Right atrium auricular region (tissue), 2 donors: ENCODE data around the gene SYNDIG1. TPM values are rescaled to one million over a fixed set of nuclear protein-coding genes. Genes with fewer than 3 reads are reported as not detected.

Experiments used
- DNase-seq: peaks from one replicate; pipeline ENCODE4 v3.0.0-alpha.2; 2019; ENCODE audit warnings: low spot score
- H3K27ac ChIP-seq, 2 donors: fragments of 200-600 bp; sonication (generic); 1 replicate in 1 of 2; 2 replicates in 1 of 2; pipeline ENCODE4 v1.5.1; 2016 to 2019
- H3K27me3 ChIP-seq, 2 donors: fragments of 200-600 bp; sonication (generic); one replicate each; pipeline versions ENCODE4 v1.5.1 to v1.6.0; 2017 to 2019
- H3K36me3 ChIP-seq: fragments of 200-600 bp; sonication (generic); one replicate; pipeline ENCODE4 v1.5.1; 2016
- H3K4me1 ChIP-seq, 2 donors: fragments of 200-600 bp; sonication (generic); one replicate each; pipeline versions ENCODE4 v1.5.1 to v1.6.0; 2017 to 2019
- H3K4me3 ChIP-seq, 2 donors: fragments of 200-600 bp; sonication (generic); 1 replicate in 1 of 2; 2 replicates in 1 of 2; pipeline ENCODE4 v1.5.1; 2017 to 2019; ENCODE audit warnings: mild to moderate bottlenecking in 1 of 2, moderate library complexity in 1 of 2
- H3K9me3 ChIP-seq, 2 donors: fragments of 200-600 bp; sonication (generic); one replicate each; pipeline ENCODE4 v1.5.1; 2019
- total RNA-seq, 2 donors: library from RNA; depleted of rRNA; stranded (reverse); fragments of >200 nt; gene quantifications; one replicate each; pipeline ENCODE4 v1.1.0, GENCODE V29; 2016
- TF ChIP-seq, protein P1 (sequence below), 2 donors: fragments of 200-600 bp; sonication (generic); IDR thresholded peaks; one replicate each; pipeline ENCODE4 v1.5.1; 2019; ENCODE audit warnings: antibody characterized with exemption in 2 of 2

Gene SYNDIG1
- total RNA-seq, 2 donors from 2014 or later: 21.7 to 38.1 TPM

DNA sequence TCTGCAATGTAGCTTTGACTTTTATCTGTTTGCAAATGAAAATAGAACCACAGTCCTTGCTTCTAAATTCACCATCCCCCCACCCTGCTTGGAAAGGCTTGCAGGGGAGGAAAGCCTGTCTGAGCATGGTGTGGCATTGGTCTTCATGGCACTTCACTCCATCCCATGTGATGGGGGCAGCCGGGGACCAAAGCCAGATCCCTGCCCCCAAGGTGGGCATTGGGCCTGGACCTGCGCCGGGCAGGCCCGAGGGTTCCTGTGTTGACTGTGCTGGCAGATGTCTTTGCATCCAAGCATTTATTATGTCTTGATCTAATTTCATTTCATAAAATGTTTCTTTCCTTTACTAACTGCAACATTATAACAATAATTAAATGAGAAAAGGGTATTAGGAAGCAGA is 120.0 kb downstream of the SYNDIG1 start:
- no peaks in the 10 kb centered on the region for H3K4me1 ChIP-seq
- H3K9me3 ChIP-seq: no peaks in the 10 kb centered on the region
- TF ChIP-seq, protein P1, sequence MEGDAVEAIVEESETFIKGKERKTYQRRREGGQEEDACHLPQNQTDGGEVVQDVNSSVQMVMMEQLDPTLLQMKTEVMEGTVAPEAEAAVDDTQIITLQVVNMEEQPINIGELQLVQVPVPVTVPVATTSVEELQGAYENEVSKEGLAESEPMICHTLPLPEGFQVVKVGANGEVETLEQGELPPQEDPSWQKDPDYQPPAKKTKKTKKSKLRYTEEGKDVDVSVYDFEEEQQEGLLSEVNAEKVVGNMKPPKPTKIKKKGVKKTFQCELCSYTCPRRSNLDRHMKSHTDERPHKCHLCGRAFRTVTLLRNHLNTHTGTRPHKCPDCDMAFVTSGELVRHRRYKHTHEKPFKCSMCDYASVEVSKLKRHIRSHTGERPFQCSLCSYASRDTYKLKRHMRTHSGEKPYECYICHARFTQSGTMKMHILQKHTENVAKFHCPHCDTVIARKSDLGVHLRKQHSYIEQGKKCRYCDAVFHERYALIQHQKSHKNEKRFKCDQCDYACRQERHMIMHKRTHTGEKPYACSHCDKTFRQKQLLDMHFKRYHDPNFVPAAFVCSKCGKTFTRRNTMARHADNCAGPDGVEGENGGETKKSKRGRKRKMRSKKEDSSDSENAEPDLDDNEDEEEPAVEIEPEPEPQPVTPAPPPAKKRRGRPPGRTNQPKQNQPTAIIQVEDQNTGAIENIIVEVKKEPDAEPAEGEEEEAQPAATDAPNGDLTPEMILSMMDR (IDR thresholded peaks at IDR 0.05): no peak
- H3K36me3 ChIP-seq: no peaks in the 10 kb centered on the region
- H3K27me3 ChIP-seq: no peaks in the 10 kb centered on the region
- DNase-seq: peak; percentile 30
- H3K4me3 ChIP-seq: no peak overlapping the region
- no peak overlapping the region for H3K27ac ChIP-seq

DNA sequence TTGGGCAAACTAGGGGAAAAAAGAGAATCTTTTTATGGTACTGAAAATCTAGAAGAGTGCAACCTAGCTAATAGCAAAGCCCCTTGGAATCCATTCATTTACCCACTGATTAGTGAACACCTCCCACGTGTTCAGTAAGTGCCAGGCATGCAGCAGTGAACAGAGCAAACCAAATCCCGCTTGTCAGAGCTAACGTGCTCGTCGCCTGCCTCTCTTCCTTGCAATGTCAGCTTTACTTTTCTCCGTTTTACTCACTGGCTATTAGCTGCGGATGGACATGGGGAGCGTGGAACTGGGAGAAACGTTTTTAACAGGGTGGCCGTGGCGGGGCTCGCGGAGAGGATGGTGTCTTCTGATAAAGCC is 120.4 kb downstream of the SYNDIG1 start:
- Histone ChIP-seq H3K4me1 (no peaks in the 10 kb centered on the region), H3K36me3 (no peaks in the 10 kb centered on the region), H3K27me3 (no peaks in the 10 kb centered on the region), H3K27ac (no peak overlapping the region), H3K9me3 (no peaks in the 10 kb centered on the region), H3K4me3 (no peak overlapping the region)
- TF ChIP-seq, protein P1 (IDR thresholded peaks at IDR 0.05): no peak
- no peak for DNase-seq

DNA sequence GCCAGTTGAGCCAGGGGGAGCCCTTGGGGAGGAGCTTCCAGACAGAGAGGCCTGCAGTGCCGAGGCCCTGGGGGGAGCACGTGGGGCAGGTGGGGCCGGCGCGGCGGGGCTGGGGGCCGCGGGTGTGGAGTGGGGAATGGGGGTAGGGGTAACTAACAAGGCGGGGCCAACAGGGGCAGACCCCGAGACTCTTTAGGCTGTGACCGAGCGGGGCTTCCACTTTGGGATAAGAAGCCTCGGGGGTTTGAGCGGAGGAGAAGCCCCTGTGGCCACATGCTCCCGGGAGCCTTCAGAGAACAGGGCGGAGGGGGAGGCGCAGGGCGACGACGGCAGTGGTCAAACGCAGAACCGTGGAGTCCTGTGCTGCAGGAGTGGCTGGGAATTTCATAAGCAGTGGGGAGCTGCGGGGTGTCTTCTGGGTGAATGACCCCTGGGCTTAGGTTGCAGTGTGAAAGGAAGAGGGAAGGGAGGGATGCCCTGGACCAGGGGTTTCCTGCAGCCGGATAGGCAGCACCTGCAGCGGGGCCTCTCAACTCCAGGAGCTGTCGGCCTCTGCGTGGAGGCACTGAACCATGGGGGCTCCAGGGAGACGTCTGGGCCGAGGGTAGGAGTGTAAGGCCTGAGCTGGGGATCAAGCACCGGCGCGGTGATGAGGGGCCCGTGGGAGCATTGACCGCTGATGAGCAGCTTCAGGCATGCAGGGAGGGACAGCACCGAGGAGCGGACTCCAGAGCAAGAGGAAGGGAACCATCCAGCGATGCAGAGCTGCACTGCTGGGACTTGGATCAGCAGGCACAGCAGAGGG is 121.0 kb downstream of the SYNDIG1 start:
- no peak for DNase-seq

DNA sequence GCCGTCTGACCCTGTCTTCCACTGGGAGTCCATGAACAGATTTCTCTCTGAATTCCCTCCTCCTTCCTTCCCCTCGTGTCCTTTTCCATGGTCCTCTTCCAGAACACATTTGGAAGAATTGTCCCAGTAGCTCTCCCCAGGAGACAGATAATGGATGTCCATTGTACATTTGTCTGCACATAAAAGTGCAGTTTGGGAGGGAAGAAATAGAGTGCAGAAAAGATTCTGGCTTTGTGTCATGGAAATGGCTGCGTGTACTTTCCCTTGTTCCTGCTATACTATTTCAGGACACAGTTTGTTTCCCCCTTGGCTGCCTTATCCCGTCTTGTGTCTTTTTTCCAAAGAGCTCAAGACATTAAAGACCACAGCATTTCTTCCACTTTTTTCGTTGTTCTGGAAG is 127.6 kb downstream of the SYNDIG1 start:
- no peaks in the 10 kb centered on the region for H3K27me3 ChIP-seq
- DNase-seq: no peak
- H3K36me3 ChIP-seq: no peaks in the 10 kb centered on the region
- TF ChIP-seq, protein P1 (IDR thresholded peaks at IDR 0.05): no peak
- peaks cover 0 to 7% of the 10 kb centered on the region in 2 donors for H3K9me3 ChIP-seq
- H3K4me3 ChIP-seq: no peak overlapping the region
- H3K4me1 ChIP-seq: no peaks in the 10 kb centered on the region
- no peak overlapping the region for H3K27ac ChIP-seq

More for the DNA sequence above, 121.0 kb downstream of the SYNDIG1 start:
- Histone ChIP-seq H3K9me3 (no peaks in the 10 kb centered on the region), H3K4me3 (no peak overlapping the region), H3K4me1 (no peaks in the 10 kb centered on the region), H3K36me3 (no peaks in the 10 kb centered on the region), H3K27ac (no peak overlapping the region), H3K27me3 (no peaks in the 10 kb centered on the region)
- TF ChIP-seq, protein P1 (IDR thresholded peaks at IDR 0.05): no peak

DNA sequence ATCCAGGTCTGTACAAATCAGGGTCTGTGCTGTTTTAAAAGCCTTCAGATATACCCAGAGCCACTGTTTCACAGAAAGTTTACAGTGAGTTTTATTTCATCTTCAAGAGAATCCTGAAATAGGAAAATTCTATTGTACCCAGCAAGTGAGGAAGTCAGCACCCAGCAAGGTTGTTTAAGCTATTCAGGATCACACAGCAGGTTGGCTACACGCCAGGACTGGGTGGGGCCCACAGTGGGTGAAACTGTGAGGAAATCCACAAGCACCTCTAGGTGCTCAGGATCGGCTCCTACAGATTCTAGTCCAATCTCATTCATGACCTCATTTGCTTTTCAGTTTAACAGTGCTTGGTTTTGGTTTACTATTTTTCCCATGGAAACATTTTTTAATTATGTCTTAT is 128.9 kb downstream of the SYNDIG1 start:
- no peak overlapping the region for H3K27ac ChIP-seq
- no peak for DNase-seq

More for the DNA sequence above, 128.9 kb downstream of the SYNDIG1 start:
- Histone ChIP-seq H3K4me1 (no peaks in the 10 kb centered on the region), H3K27me3 (no peaks in the 10 kb centered on the region), H3K36me3 (no peaks in the 10 kb centered on the region), H3K9me3 (peaks cover 0 to 7% of the 10 kb centered on the region in 2 donors), H3K4me3 (no peak overlapping the region)
- TF ChIP-seq, protein P1 (IDR thresholded peaks at IDR 0.05): no peak
